Measurements from ENCODE around the gene EIF5AL1.

DNA sequence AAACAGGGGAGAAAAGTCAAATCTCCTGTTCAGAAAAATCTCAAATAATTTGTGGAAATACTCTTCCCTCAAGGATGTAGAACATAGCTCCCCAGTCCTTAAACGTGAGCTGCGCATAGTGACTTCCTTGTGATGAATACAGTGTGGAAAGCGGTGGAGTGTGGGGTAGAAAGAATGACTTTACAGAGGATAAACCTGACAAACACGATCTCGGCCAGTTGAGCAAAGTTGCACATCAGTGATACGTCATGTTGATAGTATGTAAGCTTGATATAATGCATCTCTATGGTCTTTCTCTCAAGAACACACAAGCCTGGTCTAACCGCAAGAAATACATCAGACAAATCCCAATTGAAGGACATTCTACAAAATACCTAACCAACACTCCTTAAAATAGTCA lies 34.9 kb upstream of the EIF5AL1 start:
- no peak for TF ChIP-seq POLR2A (IDR thresholded peaks at IDR 0.05)
- TF ChIP-seq, protein P1, sequence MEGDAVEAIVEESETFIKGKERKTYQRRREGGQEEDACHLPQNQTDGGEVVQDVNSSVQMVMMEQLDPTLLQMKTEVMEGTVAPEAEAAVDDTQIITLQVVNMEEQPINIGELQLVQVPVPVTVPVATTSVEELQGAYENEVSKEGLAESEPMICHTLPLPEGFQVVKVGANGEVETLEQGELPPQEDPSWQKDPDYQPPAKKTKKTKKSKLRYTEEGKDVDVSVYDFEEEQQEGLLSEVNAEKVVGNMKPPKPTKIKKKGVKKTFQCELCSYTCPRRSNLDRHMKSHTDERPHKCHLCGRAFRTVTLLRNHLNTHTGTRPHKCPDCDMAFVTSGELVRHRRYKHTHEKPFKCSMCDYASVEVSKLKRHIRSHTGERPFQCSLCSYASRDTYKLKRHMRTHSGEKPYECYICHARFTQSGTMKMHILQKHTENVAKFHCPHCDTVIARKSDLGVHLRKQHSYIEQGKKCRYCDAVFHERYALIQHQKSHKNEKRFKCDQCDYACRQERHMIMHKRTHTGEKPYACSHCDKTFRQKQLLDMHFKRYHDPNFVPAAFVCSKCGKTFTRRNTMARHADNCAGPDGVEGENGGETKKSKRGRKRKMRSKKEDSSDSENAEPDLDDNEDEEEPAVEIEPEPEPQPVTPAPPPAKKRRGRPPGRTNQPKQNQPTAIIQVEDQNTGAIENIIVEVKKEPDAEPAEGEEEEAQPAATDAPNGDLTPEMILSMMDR (IDR thresholded peaks at IDR 0.05) = no peak
